DMS79 (cell line): ENCODE measurements around the gene CAMKK2.

ENCODE experiments used
- DNase-seq: peaks from one replicate; lab custom pipeline; 2025; lab: John Stamatoyannopoulos, UW

The CAMKK2 gene

DNA sequence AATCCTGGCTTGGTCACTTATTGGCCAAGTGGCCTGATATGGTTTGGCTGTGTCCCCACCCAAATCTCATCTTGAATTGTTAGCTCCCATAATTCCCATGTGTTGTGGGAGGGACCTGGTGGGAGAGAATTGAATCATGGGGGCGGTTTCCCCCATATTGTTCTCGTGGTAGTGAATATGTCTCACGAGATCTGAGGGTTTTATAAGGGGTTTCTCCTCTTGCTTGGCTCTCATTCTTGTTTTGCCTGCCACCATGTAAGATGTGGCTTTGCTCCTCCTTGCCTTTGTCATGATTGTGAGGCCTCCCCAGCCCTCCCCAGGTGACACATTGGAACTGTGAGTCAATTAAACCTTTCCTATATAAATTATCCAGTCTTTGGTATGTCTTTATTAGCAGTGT lies 105.4 kb downstream of the CAMKK2 start:
- DNase-seq, result no peak

DNA sequence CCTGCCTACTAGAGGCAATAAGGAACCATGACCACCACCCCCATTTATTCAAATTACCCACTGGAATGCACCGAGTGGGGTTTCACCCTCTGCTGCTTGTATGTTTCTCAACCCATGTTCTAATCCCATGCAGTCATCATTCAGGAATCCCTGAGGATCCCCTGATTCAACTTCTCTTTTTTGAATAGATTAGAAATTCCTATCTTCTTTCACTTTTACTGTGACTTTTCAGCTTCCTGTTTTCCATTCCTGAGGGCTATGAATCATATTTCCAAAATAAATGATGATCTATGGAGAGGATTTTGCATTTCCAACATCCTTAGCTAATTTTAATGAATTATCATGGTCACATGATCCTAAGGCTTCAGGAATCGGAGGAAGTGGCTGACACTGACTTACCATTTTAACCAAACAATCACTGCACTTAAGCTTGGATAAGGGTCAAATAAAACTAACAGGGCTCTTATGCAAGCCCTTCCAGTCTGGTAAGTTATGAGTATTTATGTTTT lies 105.9 kb downstream of the CAMKK2 start:
- no peak for DNase-seq

DNA sequence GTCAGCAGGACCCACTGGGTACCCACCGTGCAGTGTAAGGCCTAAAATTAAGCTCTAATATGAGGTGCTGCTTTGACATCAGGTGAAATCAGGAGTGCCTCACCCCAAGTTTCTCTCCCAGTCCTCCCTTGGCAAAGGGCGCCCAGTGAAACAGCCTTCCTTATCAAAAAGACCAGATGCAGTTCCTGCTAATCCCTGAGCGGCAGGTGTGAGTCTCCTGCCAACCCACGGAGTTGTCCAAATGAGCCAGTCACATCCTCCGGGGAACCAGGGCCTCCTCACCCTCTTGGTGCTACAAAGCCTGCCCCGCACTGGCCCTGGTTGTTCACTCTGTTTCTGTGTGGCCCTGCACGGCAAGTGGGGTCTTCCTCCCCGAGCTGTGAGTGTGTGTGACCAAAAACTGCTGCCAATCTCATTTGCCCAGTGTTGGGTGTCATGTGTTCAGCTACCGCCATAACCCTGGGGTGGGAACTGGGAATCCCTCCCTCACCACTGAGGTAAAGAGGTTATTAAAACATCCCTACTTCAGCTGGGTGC lies 106.8 kb downstream of the CAMKK2 start:
- no peak for DNase-seq

DNA sequence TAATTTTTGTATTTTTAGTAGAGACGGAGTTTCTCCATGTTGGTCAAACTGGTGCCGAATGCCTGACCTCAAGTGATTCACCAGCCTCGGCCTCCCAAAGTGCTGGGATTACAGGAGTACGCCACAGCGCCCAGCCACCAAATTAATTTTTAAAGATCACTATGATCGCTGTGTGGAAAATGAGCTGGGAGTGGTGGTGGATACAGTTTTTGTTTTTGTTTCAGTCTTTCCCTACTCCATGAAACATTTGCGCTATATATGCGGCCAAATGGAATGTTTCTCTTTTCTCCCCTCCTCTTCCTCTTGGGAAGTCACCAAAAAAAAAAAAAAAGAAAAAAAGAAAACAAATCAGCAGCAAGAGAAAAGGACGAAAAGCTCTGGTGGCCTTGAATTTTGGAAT lies 107.4 kb downstream of the CAMKK2 start:
- no peak for DNase-seq

DNA sequence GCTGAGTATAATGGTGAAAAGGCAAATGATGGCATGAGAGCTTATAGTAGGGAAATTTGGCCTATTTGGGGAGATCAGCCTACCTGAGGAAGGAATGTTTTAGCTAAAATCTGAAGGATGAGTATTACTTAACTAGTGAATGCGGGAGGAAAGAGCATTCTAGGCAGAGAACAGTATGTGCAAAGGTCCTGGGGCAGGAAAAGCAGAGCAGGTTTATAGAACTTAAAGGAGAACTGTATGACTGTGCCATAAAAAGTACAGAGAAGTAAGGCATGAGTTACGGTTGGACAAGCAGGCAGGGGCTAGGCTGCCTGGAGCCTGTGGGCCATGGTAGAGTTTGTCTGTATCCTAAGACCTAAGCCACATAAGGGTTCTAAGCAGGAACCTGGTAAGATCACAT lies 108.3 kb downstream of the CAMKK2 start:
- no peak for DNase-seq
